Measurements from ENCODE around the gene FAF1.

FAF1 gene

DNA sequence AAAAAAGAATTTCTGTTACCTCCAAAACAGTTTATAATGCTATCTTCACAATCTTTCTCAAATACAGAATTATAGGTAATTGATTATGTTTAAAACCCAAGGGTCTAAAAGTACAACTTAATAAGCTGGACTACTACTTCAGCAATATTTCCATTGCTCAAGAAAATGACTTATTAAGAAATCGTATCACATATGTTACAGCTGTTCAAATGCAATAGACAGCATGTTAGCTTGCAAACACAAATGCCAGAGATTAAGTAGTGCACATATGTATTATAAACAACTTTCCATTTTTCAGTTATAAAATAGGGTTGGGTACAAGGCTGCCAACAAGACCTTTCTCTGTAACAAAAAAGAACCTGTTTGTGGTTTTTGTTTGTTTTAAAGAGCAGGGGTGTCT lies 325.8 kb downstream of the FAF1 start:
- no peak for DNase-seq (ENCODE audit: low read depth in 2 of 2)

DNA sequence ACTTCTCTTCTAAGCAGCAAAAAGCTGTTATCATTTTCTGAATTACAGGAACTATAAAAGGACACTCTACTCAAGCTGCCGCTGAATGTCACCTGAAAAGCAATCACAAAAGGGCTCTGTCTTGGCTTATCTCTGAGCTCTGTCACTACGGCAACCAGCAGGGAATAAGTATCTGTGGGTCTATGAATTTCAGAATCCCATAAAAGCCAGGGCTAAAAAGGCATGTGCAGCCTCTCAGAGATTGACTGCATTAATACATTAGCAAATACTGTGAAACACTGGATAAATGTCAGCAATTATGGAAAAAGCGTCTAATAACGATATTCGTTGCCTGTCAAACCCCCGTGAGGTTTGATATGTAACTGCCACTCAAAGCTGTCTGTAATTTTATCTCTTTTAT lies 326.6 kb downstream of the FAF1 start:
- DNase-seq (ENCODE audit: low read depth in 2 of 2): no peak

DNA sequence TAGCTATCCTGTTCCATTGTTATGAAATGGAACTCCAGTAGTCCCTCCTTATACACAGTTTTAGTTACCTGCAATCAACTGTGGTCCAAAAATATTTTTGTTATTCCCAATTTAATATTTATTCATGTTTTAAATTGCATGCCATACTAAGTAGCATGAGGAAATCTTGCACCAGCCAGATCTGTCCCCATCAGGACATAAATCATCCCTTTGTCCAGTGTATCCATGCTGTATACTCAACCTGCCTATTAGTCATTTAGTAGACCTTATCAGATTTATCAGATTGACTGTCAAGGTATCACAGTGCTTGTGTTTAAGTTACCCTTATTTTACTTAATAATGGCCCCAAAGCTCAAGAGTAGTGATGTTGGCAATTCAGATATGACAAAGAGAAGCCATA lies 328.9 kb downstream of the FAF1 start:
- no peak for DNase-seq (ENCODE audit: low read depth in 2 of 2)

DNA sequence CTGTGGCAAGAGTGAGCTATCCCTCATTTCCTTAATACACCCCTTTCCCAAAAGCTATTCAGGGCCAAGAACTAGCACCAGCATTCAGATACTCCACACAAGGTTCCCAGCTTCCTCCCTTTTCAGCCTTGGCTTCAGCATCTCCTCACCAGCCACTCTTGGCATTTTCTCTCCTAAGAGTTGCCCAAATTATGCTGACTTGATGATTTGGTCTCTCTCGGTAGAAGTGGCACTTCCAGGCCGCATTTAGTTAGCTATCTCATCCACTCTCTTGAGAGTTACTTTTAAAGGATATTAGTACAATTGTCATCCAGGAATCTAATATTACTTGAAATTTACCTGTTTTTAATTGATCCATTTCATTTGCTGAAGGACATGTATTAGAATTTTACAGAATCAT lies 337.8 kb downstream of the FAF1 start:
- DNase-seq (ENCODE audit: low read depth in 2 of 2): no peak

DNA sequence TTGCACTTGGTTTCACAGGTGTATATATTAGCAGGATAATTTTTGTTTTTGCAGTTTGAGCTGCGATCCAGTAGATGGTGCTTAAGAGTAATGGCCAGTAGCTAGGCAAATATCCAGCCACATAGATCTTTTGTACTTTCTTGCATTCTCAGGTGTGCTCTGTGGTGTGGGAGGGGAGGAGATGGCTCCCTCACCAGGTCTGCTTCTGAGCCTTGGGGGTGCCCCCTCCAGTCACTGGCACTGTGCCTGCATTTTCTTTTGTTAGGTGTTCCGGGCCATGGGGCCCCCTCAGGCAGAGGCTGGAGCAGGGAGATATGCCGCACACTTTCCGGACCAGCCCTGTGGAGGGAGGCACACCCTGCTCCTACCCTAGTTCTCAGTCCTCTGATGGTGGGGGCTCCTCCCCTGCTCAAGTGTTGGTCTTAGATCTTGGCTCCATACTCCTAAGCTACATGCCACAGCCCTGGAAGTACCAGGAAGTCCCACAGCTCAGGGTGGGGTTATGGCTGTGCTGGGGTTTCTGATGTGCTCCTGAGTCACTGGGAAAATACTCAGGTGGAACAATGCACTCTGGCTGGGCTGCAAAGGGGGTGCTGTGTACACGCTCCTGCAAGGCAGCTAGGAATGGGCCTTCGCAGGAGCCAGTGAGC lies 339.3 kb downstream of the FAF1 start:
- no peak for DNase-seq (ENCODE audit: low read depth in 2 of 2)

DNA sequence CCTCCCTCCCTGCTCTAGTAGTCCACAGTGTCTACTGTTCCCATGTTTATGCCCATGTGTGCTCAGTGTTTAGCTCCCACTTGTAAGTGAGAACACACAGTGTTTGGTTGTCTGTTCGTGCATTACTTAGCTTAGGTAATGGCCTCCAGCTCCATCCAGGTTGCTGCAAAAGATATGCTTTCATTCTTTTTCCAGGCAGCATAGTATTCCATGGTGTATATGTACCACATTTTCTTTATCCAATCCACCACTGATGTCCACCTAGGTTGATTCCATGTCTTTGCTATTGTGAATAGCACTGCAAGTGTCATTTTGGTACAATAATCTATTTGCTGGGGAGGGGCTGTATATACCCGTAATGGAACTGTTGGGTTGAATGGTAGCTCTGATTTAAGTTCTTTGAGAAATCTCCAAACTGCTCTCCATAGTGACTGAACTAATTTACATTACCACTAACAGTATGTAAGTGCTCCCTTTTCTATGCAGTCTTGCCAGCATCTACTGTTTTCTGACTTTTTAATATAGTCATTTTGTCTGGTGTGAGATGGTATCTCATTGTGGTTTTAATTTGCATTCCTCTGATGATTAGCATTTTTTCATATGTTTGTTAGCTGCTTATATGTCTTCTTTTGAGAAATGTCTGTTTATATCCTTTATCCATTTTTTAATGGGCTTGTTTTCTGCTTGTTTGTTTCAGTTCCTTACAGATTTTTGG lies 344.9 kb downstream of the FAF1 start:
- no peak for DNase-seq (ENCODE audit: low read depth in 2 of 2)

DNA sequence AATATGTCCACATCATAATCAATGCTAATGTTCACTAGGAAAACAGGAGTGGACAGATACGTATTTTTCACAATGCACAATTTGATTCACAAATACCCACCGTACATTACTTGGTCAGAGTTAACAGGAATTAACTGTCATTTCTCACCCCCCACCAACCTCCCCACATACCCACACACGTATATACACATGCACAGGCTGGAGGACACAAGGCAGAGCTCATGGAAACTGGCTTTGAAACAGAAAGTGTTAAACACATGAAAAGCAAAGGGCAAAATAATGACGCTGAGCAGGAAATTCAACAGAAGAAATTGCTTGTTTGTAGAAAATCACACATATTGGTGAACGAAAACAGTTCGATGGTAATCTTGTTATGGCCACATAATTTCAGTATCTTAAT lies 348.4 kb downstream of the FAF1 start:
- no peak for DNase-seq (ENCODE audit: low read depth in 2 of 2)

DNA sequence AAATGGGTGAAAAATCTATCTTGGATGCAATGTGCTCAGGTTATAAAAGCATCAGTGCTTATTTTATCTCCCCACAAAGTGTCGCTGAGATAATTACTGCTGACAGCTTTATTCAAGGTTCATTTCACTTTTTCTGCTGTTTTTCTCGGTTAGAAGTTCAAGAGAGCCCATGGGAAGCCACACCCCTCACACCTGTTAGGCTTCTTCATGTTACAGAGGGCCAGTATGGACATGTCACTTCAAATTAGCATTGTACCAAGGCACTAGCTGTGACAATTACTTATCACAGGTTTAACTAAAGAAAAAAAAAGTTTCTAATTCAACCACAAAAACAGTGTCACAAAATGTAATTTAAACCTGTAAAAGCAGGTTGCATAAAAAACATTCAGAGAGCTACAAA lies 349.5 kb downstream of the FAF1 start:
- DNase-seq (ENCODE audit: low read depth in 2 of 2): no peak

DNA sequence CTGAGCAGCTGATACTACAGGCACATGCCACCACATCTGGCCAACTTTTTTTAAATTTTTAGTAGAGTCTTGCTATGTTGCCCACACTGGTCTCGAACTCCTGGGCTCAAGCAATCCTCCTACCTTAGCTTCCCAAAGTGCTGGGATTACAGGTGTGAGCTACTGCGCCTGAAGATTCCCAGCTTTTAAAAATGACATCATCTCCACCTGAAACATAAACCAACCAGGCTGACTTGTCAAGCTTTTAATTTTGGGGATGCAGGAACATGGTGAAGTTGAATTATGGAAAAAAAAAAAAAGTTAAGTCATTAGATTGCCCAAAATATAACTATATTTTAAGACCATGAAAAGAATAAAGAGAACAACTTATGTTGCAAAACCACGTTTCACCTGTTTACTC lies 350.6 kb downstream of the FAF1 start:
- DNase-seq (ENCODE audit: low read depth in 2 of 2): no peak

DNA sequence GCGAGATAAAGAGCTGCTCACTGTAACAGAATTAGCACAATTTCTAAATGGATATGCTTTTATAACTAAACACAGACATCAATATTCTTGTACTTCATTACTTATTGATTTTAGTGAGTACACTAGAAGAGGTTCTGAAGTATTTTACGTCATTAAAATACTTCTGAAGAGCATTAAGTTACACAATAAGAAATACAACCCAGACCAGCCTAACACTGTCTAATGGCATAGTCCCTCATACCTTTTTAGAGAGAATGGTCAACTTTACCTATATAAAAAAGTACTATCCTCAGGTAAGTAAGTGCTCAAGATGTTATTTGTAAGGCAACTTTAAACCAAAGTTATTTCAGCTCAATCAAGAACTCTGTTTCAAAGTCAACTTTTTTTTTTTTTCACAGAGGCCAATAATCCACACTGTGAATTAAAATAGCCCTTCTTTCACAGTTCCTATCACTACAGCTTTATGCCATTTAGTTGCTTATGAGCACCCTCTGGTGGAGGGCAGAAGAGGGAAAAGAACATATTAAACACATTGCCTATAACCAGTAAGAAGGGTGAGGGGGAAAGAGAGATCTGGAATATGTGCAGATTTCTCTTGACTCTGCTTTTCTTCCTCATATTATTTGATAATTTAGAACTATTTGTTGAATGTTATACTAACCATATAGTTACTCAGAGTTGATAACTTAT lies 354.7 kb downstream of the FAF1 start:
- no peak for DNase-seq (ENCODE audit: low read depth in 2 of 2)

DNA sequence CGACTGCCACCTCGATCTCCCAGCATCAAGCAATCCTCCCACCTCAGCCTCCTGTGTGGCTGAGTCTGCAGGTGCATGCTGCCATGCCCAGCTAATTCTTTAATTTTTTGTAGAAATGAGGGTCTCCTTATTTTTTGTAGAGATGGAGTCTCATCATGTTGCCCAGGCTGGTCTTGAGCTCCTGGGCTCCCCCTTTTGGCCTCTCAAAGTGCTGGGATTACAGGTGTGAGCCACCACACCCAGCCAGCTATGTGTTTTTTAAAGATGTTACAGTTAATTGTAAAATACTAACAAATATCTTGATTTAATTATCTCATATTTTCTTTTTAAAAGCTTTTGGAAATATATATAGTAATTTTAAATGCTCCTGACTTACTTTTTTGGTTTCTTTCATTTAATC lies 355.5 kb downstream of the FAF1 start:
- no peak for DNase-seq (ENCODE audit: low read depth in 2 of 2)

DNA sequence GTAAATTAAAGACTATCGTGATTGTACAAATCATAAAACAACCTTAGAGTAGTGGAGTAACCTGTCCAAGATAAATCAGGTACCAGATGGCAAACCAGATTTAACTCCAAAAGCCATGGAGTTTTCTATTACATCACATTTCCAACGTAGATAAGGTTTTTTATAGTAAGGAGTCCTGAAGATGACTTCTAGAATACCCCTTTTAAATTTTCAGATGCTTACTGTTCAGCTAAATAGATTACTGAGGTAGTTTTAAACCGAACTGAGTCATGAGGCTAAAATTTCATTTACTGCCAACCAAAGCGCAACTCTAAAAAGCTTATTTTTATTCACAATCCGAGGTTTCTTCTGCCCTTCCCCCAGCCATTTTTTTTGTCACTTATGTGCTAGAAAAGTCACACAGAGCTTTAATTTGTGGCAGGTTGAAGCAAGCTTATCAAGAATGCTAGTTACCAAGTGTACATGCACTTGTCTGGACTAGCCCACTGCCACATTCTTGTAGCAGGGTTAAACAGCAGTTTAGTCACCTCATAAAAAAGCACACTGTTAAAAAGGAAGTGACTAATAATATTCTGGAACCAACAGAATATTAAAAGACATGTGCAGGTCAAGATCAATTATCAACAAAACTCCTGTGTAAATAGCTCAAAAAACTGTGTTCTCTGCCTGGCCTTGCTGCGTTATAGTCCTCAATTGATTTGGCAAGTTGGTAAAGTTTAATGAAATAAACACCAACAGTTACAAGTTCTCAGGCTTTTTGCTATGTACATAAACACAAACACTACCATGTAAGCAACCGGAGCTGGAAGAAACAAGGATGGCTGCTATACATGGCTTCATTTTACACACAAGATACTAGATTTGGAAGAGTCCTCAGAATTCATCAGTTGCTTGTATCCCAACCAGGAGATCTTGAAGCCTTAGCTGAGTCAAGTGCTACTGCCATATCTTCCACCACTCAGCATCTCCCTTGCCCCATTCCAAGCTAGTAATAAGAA lies 356.5 kb downstream of the FAF1 start:
- DNase-seq (ENCODE audit: low read depth in 2 of 2): no peak

DNA sequence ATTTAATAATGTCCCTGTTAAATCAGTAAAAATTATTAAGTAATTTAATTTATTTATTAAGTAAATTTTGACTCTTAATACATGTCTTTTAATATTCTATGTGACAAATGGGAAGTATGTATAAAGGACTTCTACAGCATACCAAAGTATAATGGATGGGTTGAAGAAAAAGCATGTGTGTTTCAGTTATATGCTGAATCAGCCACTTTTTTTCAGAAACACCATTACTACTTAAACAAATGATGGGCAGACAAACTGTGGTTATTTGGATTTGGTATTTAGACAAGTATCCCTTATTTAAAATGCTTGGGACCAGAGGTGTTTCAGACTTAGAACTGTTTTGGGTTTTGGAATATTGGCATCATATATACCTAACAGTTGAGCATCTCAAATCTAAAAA lies 360.5 kb downstream of the FAF1 start:
- DNase-seq (ENCODE audit: low read depth in 2 of 2): no peak

DNA sequence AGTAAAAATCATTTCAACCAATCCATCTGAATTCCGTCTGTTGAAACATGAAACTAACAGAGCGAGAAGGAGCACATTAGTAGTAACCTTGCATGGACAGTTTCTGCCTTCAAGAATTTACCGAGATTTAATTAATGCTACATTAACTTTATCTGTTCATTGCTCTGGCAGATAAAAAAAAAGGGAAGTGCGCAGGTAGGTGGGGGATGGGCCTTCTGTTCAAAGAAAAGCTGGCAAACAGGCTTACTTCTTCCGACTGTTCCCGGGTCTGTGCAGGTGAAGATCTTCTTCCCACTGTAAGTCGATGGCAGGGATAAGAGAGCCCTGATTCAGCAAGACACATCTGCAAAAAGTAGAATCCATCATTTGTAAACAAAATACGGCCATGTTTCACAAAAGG lies 364.2 kb downstream of the FAF1 start:
- DNase-seq (ENCODE audit: low read depth in 2 of 2): no peak

DNA sequence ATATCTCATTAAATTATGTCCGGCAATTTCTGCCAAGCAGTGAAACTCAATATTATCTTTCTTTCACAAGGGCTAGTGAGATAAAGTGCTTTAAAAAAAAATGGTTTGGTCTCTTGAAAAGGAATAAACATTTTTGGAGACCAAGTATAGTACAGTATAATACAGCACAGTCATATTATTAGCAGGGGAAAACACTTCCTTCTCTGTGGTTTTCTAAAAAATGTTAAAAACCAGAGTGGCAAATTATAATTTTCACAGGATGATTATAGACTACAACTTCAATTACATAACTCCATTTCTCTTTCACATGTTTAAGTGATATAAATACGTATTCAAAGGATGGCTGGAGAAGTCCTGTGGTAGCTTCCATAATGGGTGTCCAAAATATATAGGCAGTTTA lies 366.6 kb downstream of the FAF1 start:
- no peak for DNase-seq (ENCODE audit: low read depth in 2 of 2)

DNA sequence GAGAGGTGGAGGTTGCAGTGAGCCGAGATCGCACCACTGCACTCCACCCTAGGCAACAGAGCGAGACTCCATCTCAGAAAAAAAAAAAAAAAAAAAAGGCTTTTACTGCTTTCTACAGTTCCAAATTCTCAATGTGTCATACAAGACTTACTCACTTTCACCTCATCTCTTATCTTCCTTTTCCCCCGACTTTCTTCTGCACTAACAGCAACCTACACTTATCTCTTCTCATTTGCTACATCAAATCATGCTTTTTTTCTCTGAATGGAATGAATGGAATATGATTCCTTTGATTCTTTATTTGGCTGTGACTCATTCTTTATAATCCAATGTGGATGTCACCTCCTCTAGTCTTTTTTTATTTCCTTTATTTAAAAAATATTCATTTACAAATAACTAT lies 368.5 kb downstream of the FAF1 start:
- no peak for DNase-seq (ENCODE audit: low read depth in 2 of 2)

DNA sequence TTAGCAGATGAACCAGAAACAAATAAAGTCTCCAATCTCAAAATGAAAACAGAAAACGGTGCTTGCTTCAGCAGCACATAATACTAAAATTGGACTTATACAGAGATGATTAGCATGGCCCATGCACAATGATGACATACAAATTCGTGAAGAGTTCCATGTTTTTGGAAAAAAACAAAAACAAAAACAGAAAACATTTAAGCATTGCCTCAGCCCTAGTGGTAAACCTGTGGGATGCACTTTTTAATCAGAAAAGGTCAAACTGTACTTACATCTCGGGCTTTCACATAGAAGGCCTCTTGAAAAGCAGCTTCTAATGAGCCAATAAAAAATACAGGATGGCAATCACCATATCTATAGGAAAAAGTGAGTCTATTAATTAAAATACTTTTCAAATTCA lies 377.7 kb downstream of the FAF1 start:
- no peak for DNase-seq (ENCODE audit: low read depth in 2 of 2)

DNA sequence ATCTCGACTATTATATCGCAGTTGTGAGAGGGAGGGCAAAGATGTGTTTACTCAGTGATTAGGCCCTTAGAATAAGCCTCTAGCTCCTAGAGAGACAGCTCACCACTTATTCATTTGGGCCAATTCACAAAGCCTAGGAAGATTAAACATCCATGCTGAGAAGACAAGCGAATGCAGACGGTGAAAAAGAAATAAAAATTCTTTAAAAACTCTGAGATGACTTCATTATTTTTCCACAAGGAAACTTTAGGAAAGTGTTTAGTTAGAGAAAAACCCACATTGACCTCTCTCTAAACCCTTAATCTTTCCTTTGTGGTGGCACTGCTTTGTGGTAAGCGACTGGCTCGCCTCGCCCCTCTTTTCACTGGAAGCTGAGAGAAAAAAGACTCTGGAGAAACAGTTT lies 390.0 kb downstream of the FAF1 start:
- no peak for DNase-seq (ENCODE audit: low read depth in 2 of 2)

DNA sequence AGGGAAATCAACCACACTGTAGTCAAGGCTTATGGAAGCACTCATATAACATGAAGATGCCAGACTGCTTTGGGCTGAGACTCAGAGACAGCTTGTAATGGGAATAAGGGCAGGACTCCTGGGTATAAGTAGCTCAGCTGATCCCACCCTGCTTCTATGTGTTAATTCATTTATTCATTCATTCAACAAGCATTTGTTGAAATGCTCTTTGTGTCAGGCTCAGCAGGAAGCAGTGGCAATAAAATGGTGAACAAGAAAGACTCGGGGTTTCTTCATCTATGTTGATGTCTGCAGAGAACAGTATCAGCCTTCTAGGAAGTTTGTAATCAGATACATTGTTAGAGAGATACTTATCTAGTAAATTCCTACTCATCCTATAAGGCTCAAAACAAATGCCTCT lies 391.3 kb downstream of the FAF1 start:
- DNase-seq (ENCODE audit: low read depth in 2 of 2): no peak

DNA sequence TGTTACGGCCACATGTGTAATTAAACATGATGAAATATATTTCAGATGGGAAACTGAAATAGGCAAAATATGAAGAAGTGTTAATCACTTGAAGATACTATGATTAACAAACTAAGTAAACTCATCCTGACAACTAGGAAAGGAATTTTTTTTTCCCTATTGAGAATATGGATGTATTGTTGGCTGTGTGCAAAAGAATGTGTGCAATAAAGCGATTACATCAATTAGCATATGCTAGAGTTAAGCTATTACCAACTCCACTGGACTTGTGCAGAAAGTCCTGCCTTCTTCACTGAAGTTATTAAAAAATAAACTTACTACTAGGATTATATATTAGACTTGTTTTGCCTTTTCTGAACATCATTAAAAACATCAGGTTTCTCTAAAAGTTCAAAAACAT lies 393.7 kb downstream of the FAF1 start:
- no peak for DNase-seq (ENCODE audit: low read depth in 2 of 2)

DNA sequence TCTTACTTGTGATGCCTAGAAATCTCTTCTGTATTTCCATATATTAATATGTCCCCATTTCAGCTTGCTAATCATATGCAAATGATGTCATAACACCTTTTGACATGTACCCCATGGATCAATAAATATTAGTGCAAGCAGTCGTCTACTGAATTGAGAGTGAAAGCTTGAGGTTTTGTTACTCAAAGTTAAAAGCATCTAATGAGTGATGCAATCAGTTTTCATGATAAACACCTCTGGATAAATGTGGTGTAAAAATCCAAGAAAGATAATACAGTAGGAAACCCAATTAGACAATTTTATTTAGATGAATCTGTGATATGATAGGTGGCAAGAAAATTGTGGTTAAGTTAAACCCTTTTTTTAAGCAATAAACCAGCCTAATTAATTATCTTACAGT lies 395.6 kb downstream of the FAF1 start:
- no peak for DNase-seq (ENCODE audit: low read depth in 2 of 2)

DNA sequence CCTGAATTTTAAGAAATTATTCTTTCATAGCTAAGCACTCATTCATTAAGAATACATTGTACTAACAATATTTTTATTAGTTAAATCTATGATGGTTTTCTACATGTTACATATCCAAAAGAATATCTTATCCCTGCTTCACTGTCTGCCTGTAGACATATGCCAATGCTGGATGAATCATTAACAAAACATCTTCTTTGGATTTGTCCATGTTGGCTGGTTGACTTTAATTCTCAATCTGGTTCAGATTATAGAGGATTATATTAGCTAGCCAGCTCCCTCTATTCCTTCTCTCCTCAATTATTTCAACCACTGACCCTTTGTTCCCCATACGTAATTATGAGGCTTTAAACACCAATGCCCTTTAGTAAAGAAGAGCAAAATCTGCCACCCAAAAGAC lies 398.0 kb downstream of the FAF1 start:
- no peak for DNase-seq (ENCODE audit: low read depth in 2 of 2)

Measured in stimulated activated CD8-positive, alpha-beta memory T cell treated with anti-CD3 and anti-CD28 coated beads, Interleukin-15, amount 100 ng/mL, for 48 hours (primary cell).